ENCODE results near the gene RFX5.
"Not testable (repeated sequence)": the region's sequence is repeated elsewhere in the genome, so short reads cannot be mapped to it uniquely, and the experiment has no call there.

DNA sequence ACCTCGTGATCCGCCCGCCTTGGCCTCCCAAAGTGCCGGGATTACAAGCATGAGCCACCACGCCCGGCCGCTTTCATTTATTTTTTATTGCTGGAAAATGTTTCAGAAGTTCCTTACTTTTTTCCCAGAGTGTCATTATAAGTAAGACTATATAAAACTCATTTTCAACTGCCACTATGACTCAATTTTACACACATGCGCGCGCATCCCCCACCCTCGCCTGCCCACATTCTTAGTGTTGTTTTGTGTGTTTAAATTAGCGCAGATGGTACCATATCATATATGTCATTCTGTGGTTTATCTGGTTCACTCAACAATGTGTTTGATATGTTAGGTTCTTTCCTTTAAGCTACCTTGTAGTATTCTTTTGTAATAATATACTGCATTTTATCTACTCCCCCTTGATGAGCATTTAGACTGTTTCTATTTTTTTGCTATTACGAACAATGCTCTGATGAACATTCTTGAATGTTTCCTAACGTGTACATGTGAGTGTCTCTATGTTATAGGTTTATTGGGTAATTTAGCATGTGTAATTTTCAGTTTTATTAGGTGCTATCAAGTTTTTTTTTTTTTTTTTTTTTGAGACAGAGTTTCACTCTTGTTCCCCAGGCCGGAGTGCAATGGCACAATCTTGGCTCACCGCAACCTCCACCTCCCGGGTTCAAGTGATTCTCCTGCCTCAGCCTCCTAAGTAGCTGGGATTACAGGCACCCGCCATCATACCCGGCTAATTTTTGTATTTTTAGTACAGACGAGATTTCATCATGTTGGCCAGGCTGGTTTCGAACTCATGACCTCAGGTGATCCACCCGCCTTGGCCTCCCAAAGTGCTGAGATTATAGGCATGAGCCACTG, 43.4 kb upstream of the RFX5 start:
- TF ChIP-seq, protein P1, sequence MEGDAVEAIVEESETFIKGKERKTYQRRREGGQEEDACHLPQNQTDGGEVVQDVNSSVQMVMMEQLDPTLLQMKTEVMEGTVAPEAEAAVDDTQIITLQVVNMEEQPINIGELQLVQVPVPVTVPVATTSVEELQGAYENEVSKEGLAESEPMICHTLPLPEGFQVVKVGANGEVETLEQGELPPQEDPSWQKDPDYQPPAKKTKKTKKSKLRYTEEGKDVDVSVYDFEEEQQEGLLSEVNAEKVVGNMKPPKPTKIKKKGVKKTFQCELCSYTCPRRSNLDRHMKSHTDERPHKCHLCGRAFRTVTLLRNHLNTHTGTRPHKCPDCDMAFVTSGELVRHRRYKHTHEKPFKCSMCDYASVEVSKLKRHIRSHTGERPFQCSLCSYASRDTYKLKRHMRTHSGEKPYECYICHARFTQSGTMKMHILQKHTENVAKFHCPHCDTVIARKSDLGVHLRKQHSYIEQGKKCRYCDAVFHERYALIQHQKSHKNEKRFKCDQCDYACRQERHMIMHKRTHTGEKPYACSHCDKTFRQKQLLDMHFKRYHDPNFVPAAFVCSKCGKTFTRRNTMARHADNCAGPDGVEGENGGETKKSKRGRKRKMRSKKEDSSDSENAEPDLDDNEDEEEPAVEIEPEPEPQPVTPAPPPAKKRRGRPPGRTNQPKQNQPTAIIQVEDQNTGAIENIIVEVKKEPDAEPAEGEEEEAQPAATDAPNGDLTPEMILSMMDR (IDR thresholded peaks at IDR 0.05): not testable (repeated sequence)
- not testable (repeated sequence) for TF ChIP-seq ZFX (IDR thresholded peaks at IDR 0.05; ENCODE audit: borderline replicate concordance)

All from 22Rv1 (cell line).